WERI-Rb-1 (cell line): Measurements from ENCODE around the gene C11orf68.

Experiments
- DNase-seq: peaks from one replicate; pipeline ENCODE4 v3.0.0-alpha.2; 2020
- H3K27ac ChIP-seq: fragments of 250-450 bp; sonication (Bioruptor Pico); 2 replicates; pipeline ENCODE4 v1.5.1; 2020; ENCODE audit warnings: mild to moderate bottlenecking, moderate library complexity
- H3K27me3 ChIP-seq: fragments of 250-450 bp; sonication (Bioruptor Pico); 2 replicates; pipeline ENCODE4 v1.5.1; 2021; ENCODE audit warnings: mild to moderate bottlenecking, low read depth, moderate library complexity; ENCODE audit not compliant: insufficient read depth, severe bottlenecking
- H3K36me3 ChIP-seq: fragments of 250-450 bp; sonication (Bioruptor Pico); 2 replicates; pipeline ENCODE4 v1.5.1; 2020; ENCODE audit warnings: mild to moderate bottlenecking, moderate library complexity
- H3K4me3 ChIP-seq: 2 replicates; pipeline ENCODE4 v1.5.1; 2011; ENCODE audit warnings: low read depth, mild to moderate bottlenecking, control low read depth, low read length
- H3K9me3 ChIP-seq: fragments of 250-450 bp; sonication (Bioruptor Pico); 2 replicates; pipeline ENCODE4 v1.5.1; 2021; ENCODE audit warnings: mild to moderate bottlenecking, moderate library complexity; ENCODE audit not compliant: severe bottlenecking
- TF ChIP-seq, protein P1 (sequence below): IDR thresholded peaks from 2 replicates; pipeline ENCODE4 v1.5.1; 2011; ENCODE audit warnings: low read depth, mild to moderate bottlenecking, control low read depth, inconsistent platforms, low read length

Gene C11orf68

DNA sequence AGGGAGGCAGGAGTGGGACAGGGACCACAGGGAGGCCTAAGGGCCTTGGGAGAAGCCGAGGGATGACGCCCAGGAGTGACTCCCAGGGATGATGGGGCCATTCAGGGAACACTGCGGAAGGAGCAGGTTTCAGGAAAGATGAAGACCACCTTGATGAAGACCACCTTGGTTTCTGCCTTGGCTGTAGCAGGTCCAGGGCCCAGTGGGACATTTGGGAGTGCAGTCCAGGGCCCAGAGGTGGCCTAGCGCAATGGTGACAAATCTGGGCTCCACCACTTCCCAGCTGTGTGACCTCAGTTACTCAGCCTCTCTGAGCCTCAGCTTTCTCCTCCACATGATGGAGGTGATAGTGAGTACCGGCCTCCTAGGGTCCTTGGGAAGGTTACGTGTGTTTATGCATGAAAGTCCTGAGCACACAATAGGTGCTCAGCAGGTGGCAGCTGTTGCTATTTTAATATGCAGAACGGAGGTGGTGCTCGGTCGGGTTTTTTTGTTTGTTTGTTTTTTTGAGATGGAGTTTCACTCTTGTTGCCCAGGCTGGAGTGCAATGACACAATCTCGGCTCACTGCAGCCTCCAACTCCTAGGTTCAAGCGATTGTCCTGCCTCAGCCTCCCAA is 27.2 kb upstream of the C11orf68 start:
- no peaks in the 10 kb centered on the region for H3K9me3 ChIP-seq
- no peaks in the 10 kb centered on the region for H3K27me3 ChIP-seq
- no peak for DNase-seq
- no peaks in the 10 kb centered on the region for H3K36me3 ChIP-seq
- no peak overlapping the region for H3K4me3 ChIP-seq
- no peak overlapping the region for H3K27ac ChIP-seq
- TF ChIP-seq, protein P1, sequence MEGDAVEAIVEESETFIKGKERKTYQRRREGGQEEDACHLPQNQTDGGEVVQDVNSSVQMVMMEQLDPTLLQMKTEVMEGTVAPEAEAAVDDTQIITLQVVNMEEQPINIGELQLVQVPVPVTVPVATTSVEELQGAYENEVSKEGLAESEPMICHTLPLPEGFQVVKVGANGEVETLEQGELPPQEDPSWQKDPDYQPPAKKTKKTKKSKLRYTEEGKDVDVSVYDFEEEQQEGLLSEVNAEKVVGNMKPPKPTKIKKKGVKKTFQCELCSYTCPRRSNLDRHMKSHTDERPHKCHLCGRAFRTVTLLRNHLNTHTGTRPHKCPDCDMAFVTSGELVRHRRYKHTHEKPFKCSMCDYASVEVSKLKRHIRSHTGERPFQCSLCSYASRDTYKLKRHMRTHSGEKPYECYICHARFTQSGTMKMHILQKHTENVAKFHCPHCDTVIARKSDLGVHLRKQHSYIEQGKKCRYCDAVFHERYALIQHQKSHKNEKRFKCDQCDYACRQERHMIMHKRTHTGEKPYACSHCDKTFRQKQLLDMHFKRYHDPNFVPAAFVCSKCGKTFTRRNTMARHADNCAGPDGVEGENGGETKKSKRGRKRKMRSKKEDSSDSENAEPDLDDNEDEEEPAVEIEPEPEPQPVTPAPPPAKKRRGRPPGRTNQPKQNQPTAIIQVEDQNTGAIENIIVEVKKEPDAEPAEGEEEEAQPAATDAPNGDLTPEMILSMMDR, result no peak

DNA sequence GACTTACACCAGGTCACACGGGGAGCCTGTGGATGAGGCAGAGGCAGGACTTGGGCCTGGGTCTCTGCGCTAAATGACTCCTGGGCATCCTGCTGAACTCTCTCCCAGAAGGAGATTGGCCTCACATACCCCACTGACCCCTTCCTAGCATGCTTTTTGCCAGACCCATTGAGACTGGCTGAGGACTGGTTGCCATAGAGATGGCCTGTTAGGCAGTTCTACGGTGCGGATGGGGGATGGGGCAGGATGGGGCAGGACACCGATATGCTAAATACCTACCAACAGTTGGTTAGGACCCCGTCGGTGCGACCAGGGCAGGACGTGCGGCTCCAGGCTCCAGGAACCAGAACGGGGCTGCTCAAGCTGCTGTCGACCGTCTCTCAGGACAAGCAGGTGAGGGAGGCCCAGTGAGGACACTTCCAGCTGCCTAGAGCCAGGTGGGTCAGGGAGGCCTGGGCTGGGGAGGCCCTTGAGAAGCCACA is 26.6 kb upstream of the C11orf68 start, which contains the start of gene TSGA10IP:
TSS of gene TSGA10IP (plus strand) at position 51 of the 482 bp plus-strand sequence. CDS start at position 247, 196 bp downstream.
- no peak for DNase-seq

DNA sequence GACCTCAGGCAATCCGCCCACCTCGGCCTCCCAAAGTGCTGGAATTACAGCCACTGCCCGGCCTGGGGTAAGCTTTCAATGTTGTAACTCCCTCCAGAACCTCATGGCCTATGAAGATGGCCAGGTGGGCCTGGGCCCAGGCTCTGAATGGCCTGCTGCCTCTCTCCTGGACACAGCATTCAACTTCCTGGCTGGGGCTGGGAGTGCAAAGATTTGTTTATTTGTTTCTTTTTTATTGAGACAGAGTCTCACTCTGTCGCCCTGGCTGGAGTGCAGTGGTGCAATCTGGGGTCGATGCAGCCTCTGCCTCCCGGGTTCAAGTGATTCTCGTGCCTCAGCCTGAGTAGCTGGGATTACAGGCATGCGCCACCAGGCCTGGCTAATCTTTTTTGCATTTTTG is 25.9 kb upstream of the C11orf68 start:
- TF ChIP-seq, protein P1, result no peak
- H3K9me3 ChIP-seq, result no peaks in the 10 kb centered on the region
- no peaks in the 10 kb centered on the region for H3K27me3 ChIP-seq
- no peak overlapping the region for H3K27ac ChIP-seq
- DNase-seq, result no peak
- H3K4me3 ChIP-seq, result no peak overlapping the region
- no peaks in the 10 kb centered on the region for H3K36me3 ChIP-seq

More for the DNA sequence above, 26.6 kb upstream of the C11orf68 start, which contains the start of gene TSGA10IP:
- Histone ChIP-seq H3K4me3 (no peak within 1 kb of the TSS), H3K36me3 (no peaks in the 10 kb centered on the region), H3K9me3 (no peaks in the 10 kb centered on the region), H3K27ac (no peak within 1 kb of the TSS), H3K27me3 (no peaks in the 10 kb centered on the region)
- TF ChIP-seq, protein P1, result no peak

DNA sequence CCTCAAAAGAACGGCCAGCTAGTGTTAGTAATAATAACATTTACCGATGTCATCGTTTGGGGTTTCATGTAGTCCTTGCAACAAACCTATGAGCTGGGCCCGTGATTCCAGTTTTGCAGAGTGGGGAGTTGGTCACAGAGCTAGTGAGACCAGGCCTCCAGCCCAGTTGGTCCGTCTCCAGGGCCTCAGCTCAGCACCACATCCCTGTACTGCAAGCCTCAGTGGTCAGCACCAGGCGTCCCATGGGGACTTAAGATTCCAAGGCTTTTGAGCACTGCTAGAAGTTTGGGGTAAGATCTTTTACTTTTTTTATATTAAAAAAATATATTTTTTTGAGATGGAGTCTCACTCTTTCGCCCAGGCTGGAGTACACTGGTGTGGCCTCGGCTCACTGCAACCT is 25.3 kb upstream of the C11orf68 start:
- H3K27ac ChIP-seq, result no peak overlapping the region
- no peaks in the 10 kb centered on the region for H3K36me3 ChIP-seq
- H3K9me3 ChIP-seq, result no peaks in the 10 kb centered on the region
- DNase-seq, result no peak
- no peaks in the 10 kb centered on the region for H3K27me3 ChIP-seq
- TF ChIP-seq, protein P1, result no peak
- no peak overlapping the region for H3K4me3 ChIP-seq

DNA sequence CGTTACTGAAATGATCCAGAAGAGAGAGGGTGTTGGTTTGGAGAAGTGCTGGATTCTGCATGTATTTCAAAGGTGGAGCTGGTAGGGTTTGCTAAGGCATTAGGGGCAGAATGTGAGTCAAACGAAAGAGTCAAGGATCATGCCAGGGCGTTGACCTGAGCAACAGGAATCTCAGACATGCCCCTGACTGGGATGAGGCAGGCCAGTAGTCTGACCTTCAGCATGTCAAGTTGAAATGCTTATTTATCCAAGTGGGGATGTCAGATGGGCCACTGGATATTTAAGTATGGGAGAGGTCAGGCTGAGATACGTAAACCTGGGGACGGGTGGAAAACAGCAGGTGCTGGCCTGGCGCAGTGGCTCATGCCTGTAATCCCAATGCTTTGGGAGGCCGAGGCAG is 23.7 kb upstream of the C11orf68 start:
- TF ChIP-seq, protein P1, result no peak
- no peaks in the 10 kb centered on the region for H3K9me3 ChIP-seq
- no peaks in the 10 kb centered on the region for H3K27me3 ChIP-seq
- H3K27ac ChIP-seq, result no peak overlapping the region
- no peak for DNase-seq
- no peak overlapping the region for H3K4me3 ChIP-seq
- H3K36me3 ChIP-seq, result no peaks in the 10 kb centered on the region
